Measurements from ENCODE around the gene C16orf96. TPM values are rescaled to one million over a fixed set of nuclear protein-coding genes. Genes with fewer than 3 reads are reported as not detected.

C16orf96 gene
- total RNA-seq, 4 donors from 2014 or later = 0.40 TPM; not detected in 3

- Histone ChIP-seq H3K36me3 (peaks cover 0 to 20% of the 10 kb centered on the region in 2 donors), H3K27ac (no peak overlapping the region), H3K9me3 (no peaks in the 10 kb centered on the region), H3K4me1 (peaks cover 0 to 56% (median 14%) of the 10 kb centered on the region in 3 donors), H3K4me3 (no peak overlapping the region), H3K27me3 (no peaks in the 10 kb centered on the region)
- TF ChIP-seq POLR2AphosphoS5 (IDR thresholded peaks at IDR 0.05) (no peak), POLR2A (IDR thresholded peaks at IDR 0.05) (no peak), CTCF (IDR thresholded peaks at IDR 0.05) (no peak), EP300 (IDR thresholded peaks at IDR 0.05) (no peak)
- 78 to 91% methylated on average over 9 to 11 of the region's 15 CpGs for WGBS, 2 donors (ENCODE audit: low coverage in 1 of 2)
- no peak for ATAC-seq
These were observed 36.7 kb upstream of the C16orf96 start for GRCh38 chr16:4519274-4520058.

GRCh38 chr16:4520913-4521312 lies 35.2 kb upstream of the C16orf96 start:
- TF ChIP-seq POLR2A (IDR thresholded peaks at IDR 0.05) (no peak), CTCF (IDR thresholded peaks at IDR 0.05) (no peak), POLR2AphosphoS5 (IDR thresholded peaks at IDR 0.05) (no peak), EP300 (IDR thresholded peaks at IDR 0.05) (no peak)
- no peaks in the 10 kb centered on the region for H3K9me3 ChIP-seq
- no peaks in the 10 kb centered on the region for H3K27me3 ChIP-seq
- H3K4me3 ChIP-seq = no peak overlapping the region
- H3K4me1 ChIP-seq = peaks cover 0 to 54% (median 7%) of the 10 kb centered on the region in 3 donors
- ATAC-seq = no peak
- H3K27ac ChIP-seq = no peak overlapping the region
- H3K36me3 ChIP-seq = peaks cover 0 to 20% of the 10 kb centered on the region in 2 donors
- WGBS, 2 donors (ENCODE audit: low coverage in 1 of 2) = 77 to 87% methylated on average over 4 to 6 of the region's 7 CpGs

DNA sequence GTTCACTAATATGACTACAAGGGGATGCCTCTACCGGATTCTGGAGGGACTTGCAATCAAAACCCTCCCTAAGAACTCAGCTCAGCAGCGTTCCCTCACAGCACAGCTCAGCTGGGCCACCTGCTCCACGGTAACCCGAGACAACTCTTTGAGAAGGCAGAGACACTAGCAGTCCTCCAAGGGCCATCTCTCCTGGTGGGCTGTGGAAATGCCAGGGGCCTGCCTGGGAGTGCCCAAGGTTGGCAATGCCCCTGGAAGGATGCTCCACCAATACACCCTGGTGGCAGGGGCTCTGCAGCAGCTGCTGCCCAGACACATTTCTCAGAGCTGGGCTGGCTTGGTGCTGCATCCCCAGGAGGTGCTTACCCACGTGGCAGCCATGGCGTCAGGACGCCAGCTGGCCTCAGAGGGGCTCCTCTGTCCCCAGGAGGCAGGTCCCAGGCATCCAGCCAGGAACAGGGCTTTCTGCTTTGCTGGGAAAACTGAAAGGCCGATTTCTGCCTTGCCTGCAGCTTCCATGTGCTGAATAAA lies 34.0 kb upstream of the C16orf96 start:
- Histone ChIP-seq H3K4me3 (no peak overlapping the region), H3K27ac (peak overlapping the region in 1 of 4 donors; percentile 4), H3K4me1 (peaks cover 0 to 52% (median 7%) of the 10 kb centered on the region in 3 donors), H3K27me3 (no peaks in the 10 kb centered on the region), H3K9me3 (no peaks in the 10 kb centered on the region), H3K36me3 (peaks cover 0 to 20% of the 10 kb centered on the region in 2 donors)
- WGBS, 2 donors (ENCODE audit: low coverage in 1 of 2) = 67 to 80% methylated on average over 1 of the region's 8 CpGs
- TF ChIP-seq POLR2AphosphoS5 (IDR thresholded peaks at IDR 0.05) (no peak), EP300 (IDR thresholded peaks at IDR 0.05) (no peak), POLR2A (IDR thresholded peaks at IDR 0.05) (no peak), CTCF (IDR thresholded peaks at IDR 0.05) (no peak)
- no peak for ATAC-seq

DNA sequence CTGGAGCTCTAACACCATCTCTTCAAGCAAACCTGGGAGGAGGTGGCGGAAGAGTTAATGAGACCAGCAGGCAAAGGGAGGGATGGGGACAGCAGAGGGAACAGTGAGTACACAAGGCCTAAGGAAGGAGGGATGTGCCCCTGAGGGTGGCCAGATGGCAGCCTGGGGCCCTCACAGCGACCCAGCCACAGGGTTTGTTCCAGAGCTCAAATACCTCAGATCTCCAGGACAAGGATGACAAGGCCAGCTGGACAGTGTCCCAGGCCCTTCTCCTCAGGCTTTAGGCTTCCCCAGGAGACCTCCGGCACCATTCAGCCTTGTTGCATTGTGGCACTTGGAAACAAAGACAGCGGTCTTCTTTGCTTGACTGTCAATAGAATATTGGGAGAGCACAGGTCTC lies 32.5 kb upstream of the C16orf96 start:
- 100% methylated on average over 1 of the region's 4 CpGs for WGBS, 2 donors (ENCODE audit: low coverage in 1 of 2)
- no peak overlapping the region for H3K4me3 ChIP-seq
- no peak for ATAC-seq
- no peak overlapping the region for H3K27ac ChIP-seq
- peaks cover 0 to 20% of the 10 kb centered on the region in 2 donors for H3K36me3 ChIP-seq
- no peaks in the 10 kb centered on the region for H3K27me3 ChIP-seq
- peaks cover 0 to 46% (median 7%) of the 10 kb centered on the region in 3 donors for H3K4me1 ChIP-seq
- TF ChIP-seq POLR2AphosphoS5 (IDR thresholded peaks at IDR 0.05) = no peak
- no peak for TF ChIP-seq EP300 (IDR thresholded peaks at IDR 0.05)
- no peak for TF ChIP-seq CTCF (IDR thresholded peaks at IDR 0.05)
- no peak for TF ChIP-seq POLR2A (IDR thresholded peaks at IDR 0.05)
- H3K9me3 ChIP-seq = no peaks in the 10 kb centered on the region

DNA sequence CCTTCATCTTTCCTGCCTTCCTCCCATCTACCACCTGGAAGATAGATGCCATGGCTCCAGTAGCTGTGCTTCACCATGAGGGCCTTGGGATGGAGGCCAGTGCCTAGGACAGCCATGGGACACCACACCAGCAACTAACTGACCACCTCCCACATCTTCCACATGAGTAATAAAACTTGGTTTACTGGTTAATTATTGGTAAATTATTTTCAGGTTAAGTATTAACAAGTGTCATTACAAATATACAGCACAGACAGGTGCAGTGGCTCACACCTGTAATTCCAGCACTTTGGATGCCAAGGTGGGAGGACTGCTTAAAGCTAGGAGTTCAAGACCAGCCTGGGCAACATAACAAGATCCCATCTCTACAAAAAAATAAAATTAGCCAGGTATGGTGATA lies 31.6 kb upstream of the C16orf96 start:
- Histone ChIP-seq H3K9me3 (no peaks in the 10 kb centered on the region), H3K4me3 (no peak overlapping the region), H3K4me1 (peaks cover 0 to 55% (median 7%) of the 10 kb centered on the region in 3 donors), H3K36me3 (peaks cover 0 to 20% of the 10 kb centered on the region in 2 donors), H3K27me3 (no peaks in the 10 kb centered on the region), H3K27ac (no peak overlapping the region)
- no peak for ATAC-seq
- TF ChIP-seq POLR2A (IDR thresholded peaks at IDR 0.05) = no peak
- no peak for TF ChIP-seq CTCF (IDR thresholded peaks at IDR 0.05)
- TF ChIP-seq POLR2AphosphoS5 (IDR thresholded peaks at IDR 0.05) = no peak
- TF ChIP-seq EP300 (IDR thresholded peaks at IDR 0.05) = no peak

Measured in gastroesophageal sphincter (tissue), 4 donors.